Smooth muscle cell (in vitro differentiated cells): ENCODE data around the gene DHRS12. TPM values are rescaled to one million over a fixed set of nuclear protein-coding genes. Genes with fewer than 3 reads are reported as not detected.
"Not testable (repeated sequence)": the region's sequence is repeated elsewhere in the genome, so short reads cannot be mapped to it uniquely, and the experiment has no call there.

Experiments used
- DNase-seq: peaks from one replicate; lab custom pipeline; 2025; ENCODE audit not compliant: unreplicated experiment; lab: John Stamatoyannopoulos, UW
- H2AFZ ChIP-seq: fragments of 200-600 bp; sonication (generic); 2 replicates; pipeline ENCODE4 v1.6.0; 2016; ENCODE audit warnings: antibody characterized with exemption, low read depth, mild to moderate bottlenecking
- H3F3A ChIP-seq: fragments of 200-600 bp; sonication (generic); 2 replicates; pipeline ENCODE4 v1.6.0; 2017; ENCODE audit warnings: antibody characterized with exemption, low read depth
- H3K27ac ChIP-seq: fragments of 200-600 bp; sonication (generic); 2 replicates; pipeline ENCODE4 v1.5.1; 2016; ENCODE audit warnings: low read depth, mild to moderate bottlenecking
- H3K27me3 ChIP-seq: fragments of 200-600 bp; sonication (generic); 2 replicates; pipeline ENCODE4 v1.6.1; 2016; ENCODE audit warnings: low read depth, mild to moderate bottlenecking
- H3K36me3 ChIP-seq: fragments of 200-600 bp; sonication (generic); 2 replicates; pipeline ENCODE4 v1.5.1; 2016; ENCODE audit warnings: low read depth
- H3K4me1 ChIP-seq: fragments of 200-600 bp; sonication (generic); 2 replicates; pipeline ENCODE4 v1.5.1; 2016; ENCODE audit warnings: low read depth
- H3K4me2 ChIP-seq: fragments of 200-600 bp; sonication (generic); 2 replicates; pipeline ENCODE4 v1.6.0; 2016; ENCODE audit warnings: mild to moderate bottlenecking
- H3K4me3 ChIP-seq: fragments of 200-600 bp; sonication (generic); 2 replicates; pipeline ENCODE4 v1.5.1; 2016; ENCODE audit warnings: mild to moderate bottlenecking
- H3K79me2 ChIP-seq: fragments of 200-600 bp; sonication (generic); 2 replicates; pipeline ENCODE4 v1.6.0; 2016; ENCODE audit warnings: low read depth, mild to moderate bottlenecking
- H3K9ac ChIP-seq: fragments of 200-600 bp; sonication (generic); 2 replicates; pipeline ENCODE4 v1.6.0; 2016; ENCODE audit warnings: low read depth
- H3K9me3 ChIP-seq: fragments of 200-600 bp; sonication (generic); replicated peaks from 2 replicates; pipeline ENCODE4 v1.5.1; 2016; ENCODE audit warnings: low read depth
- H4K20me1 ChIP-seq: fragments of 200-600 bp; sonication (generic); 2 replicates; pipeline ENCODE4 v1.6.0; 2016; ENCODE audit warnings: low read depth
- CTCF ChIP-seq: fragments of 200-600 bp; sonication (generic); IDR thresholded peaks from 2 replicates; pipeline ENCODE4 v1.5.1; 2017; ENCODE audit warnings: borderline replicate concordance, mild to moderate bottlenecking, antibody characterized with exemption; ENCODE audit not compliant: insufficient read depth, poor library complexity, severe bottlenecking
- WGBS: methylation state at CpG from one replicate; pipeline ENCODE4 v1.1.7; 2016; ENCODE audit warnings: low lambda C conversion rate; 5-methylcytosine and 5-hydroxymethylcytosine counted together
- polyA plus RNA-seq: library from polyadenylated mRNA; unstranded; fragments of >200 nt; fragmentation: Nextera tagmentation; extraction: Ambion mirVana; gene quantifications from 2 replicates; pipeline ENCODE4 v1.2.1, GENCODE V29; 2016
- total RNA-seq: library from RNA; depleted of rRNA; stranded (reverse); fragments of >200 nt; gene quantifications from 2 replicates; pipeline ENCODE4 v1.2.3, GENCODE V29; 2014

The DHRS12 gene
- total and polyA plus RNA-seq, 2 experiments from 2014 or later, result 5.7 to 9.9 TPM

DNA sequence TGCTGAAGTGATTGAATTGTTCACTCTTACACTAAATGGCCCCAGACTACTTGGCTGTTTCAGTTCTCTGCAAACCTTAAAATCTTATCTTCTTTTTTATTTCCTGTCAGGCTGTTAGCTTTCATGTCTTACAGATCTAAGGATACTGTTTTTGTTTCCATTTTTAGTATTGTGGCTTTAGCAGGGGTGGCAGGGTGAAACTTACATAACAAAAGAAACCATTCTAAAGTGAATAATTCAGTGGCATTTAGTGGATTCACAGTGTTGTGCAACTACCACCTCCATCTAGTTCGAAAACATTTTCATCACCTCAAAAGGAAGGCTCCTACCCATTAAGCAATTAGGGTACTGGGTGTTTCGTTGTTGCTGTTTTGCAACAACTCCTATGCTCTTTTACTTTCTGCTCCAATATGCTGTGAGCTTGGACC, 21.2 kb upstream of the DHRS12 start:
- H3K9ac ChIP-seq, result no peak overlapping the region
- DNase-seq, result no peak
- no peaks in the 10 kb centered on the region for H3F3A ChIP-seq
- no peaks in the 10 kb centered on the region for H3K9me3 ChIP-seq
- no peaks in the 10 kb centered on the region for H3K36me3 ChIP-seq
- no peaks in the 10 kb centered on the region for H3K4me1 ChIP-seq
- H3K4me3 ChIP-seq, result no peak overlapping the region
- 72% methylated on average over 2 of the region's 2 CpGs for WGBS
- no peaks in the 10 kb centered on the region for H3K27me3 ChIP-seq
- no peak for TF ChIP-seq CTCF
- no peaks in the 10 kb centered on the region for H3K79me2 ChIP-seq
- H4K20me1 ChIP-seq, result no peaks in the 10 kb centered on the region
- H3K27ac ChIP-seq, result no peak overlapping the region
- H3K4me2 ChIP-seq, result no peak overlapping the region
- no peak overlapping the region for H2AFZ ChIP-seq

GRCh38 chr13:51824712-51825111, 20.7 kb upstream of the DHRS12 start:
- DNase-seq, H3K79me2 ChIP-seq, H3K27me3 ChIP-seq, H3K9me3 ChIP-seq, H2AFZ ChIP-seq, H3K4me1 ChIP-seq, H3F3A ChIP-seq, H3K4me3 ChIP-seq, H3K9ac ChIP-seq, H3K36me3 ChIP-seq, H3K27ac ChIP-seq, H3K4me2 ChIP-seq, H4K20me1 ChIP-seq: not testable (repeated sequence)
- 95% methylated on average over 11 of the region's 11 CpGs for WGBS

- WGBS, result 86% methylated on average over 2 of the region's 2 CpGs
- Histone ChIP-seq H2AFZ (no peak overlapping the region), H3K9ac (no peak overlapping the region), H4K20me1 (no peaks in the 10 kb centered on the region), H3K9me3 (no peaks in the 10 kb centered on the region), H3K36me3 (no peaks in the 10 kb centered on the region), H3K4me2 (no peak overlapping the region), H3F3A (no peaks in the 10 kb centered on the region), H3K27ac (no peak overlapping the region), H3K4me3 (no peak overlapping the region), H3K4me1 (no peaks in the 10 kb centered on the region), H3K79me2 (no peaks in the 10 kb centered on the region), H3K27me3 (no peaks in the 10 kb centered on the region)
- no peak for TF ChIP-seq CTCF
- DNase-seq, result no peak
Observed at GRCh38 chr13:51823863-51824262, 19.9 kb upstream of the DHRS12 start.

DNA sequence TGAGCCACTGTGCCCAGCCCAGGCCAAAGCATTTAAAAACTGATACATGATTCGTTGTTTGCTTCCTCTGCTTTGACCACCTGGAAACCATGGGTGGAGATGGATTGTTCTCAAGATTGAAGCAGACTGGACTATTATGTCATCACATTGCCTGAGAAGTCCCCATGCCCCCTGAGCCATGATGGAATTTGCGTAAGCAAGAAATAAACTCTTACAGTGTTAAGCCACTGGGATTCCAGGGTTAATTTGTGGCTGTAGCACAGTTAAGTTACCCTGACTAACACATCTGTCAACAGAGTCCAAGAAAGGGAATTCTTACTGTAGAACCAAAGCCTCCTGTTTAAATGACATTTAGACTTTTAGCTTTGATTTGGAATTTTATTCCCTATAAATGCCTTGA, 19.4 kb upstream of the DHRS12 start:
- no peaks in the 10 kb centered on the region for H3K27me3 ChIP-seq
- no peak overlapping the region for H3K4me3 ChIP-seq
- H4K20me1 ChIP-seq, result no peaks in the 10 kb centered on the region
- H3K27ac ChIP-seq, result no peak overlapping the region
- no peaks in the 10 kb centered on the region for H3K79me2 ChIP-seq
- H2AFZ ChIP-seq, result no peak overlapping the region
- DNase-seq, result no peak
- WGBS, result 48% methylated on average over 2 of the region's 2 CpGs
- no peak overlapping the region for H3K4me2 ChIP-seq
- H3K9me3 ChIP-seq, result no peaks in the 10 kb centered on the region
- no peaks in the 10 kb centered on the region for H3K36me3 ChIP-seq
- TF ChIP-seq CTCF, result no peak
- H3K4me1 ChIP-seq, result no peaks in the 10 kb centered on the region
- no peaks in the 10 kb centered on the region for H3F3A ChIP-seq
- H3K9ac ChIP-seq, result no peak overlapping the region
